ENCODE data around the gene ATP6V1F. TPM values are rescaled to one million over a fixed set of nuclear protein-coding genes. Genes with fewer than 3 reads are reported as not detected.

ATP6V1F gene
- total and polyA plus RNA-seq, 2 experiments from 2014 or later: 96.5 to 243 TPM

GRCh38 chr7:128859232-128860157 lies 3.2 kb upstream of the ATP6V1F start:
- peak; percentile 22 for DNase-seq
- H3K4me1 ChIP-seq (ENCODE audit: insufficient read depth): peaks cover 8% of the 10 kb centered on the region; the same call in 1 of the 2 replicates
- H3K27me3 ChIP-seq (replicated peaks; ENCODE audit: insufficient read depth): no peaks in the 10 kb centered on the region
- no peak overlapping the region for H3K9ac ChIP-seq
- no peaks in the 10 kb centered on the region for H3K9me2 ChIP-seq (ENCODE audit: insufficient read depth)
- peak overlapping the region; percentile 50 for H3K27ac ChIP-seq
- H3K36me3 ChIP-seq (ENCODE audit: low read depth): peaks cover 9% of the 10 kb centered on the region; the same call in 1 of the 2 replicates
- no peaks in the 10 kb centered on the region for H4K20me1 ChIP-seq (ENCODE audit: insufficient read depth)
- H3K4me2 ChIP-seq (ENCODE audit: unreplicated experiment): no peak overlapping the region
- no peaks in the 10 kb centered on the region for H3K9me3 ChIP-seq (ENCODE audit: low read depth)
- in situ Hi-C loops (cut with MboI): no loop called here
- TF ChIP-seq EZH2 (IDR thresholded peaks at IDR 0.05; ENCODE audit: insufficient read depth, poor library complexity, severe bottlenecking): no peak
- TF ChIP-seq EZH2phosphoT487 (IDR thresholded peaks at IDR 0.05; ENCODE audit: insufficient read depth, low read depth): no peak
- peaks cover 18% of the 10 kb centered on the region for H3K79me2 ChIP-seq (ENCODE audit: insufficient read depth)
- 51 to 59% methylated on average over 10 to 12 of the region's 12 CpGs for WGBS, 2 experiments (ENCODE audit: low coverage in 1 of 2, low lambda C conversion rate in 2 of 2, missing lambda C conversion rate in 2 of 2)
- peaks cover 40% of the 10 kb centered on the region for H3F3A ChIP-seq (ENCODE audit: insufficient read depth)
- H2AFZ ChIP-seq: no peak overlapping the region
- no peak overlapping the region for H3K4me3 ChIP-seq

- Histone ChIP-seq H3K27ac (peak overlapping the region; percentile 50), H4K20me1 (ENCODE audit: insufficient read depth) (no peaks in the 10 kb centered on the region), H3K9me3 (ENCODE audit: low read depth) (no peaks in the 10 kb centered on the region), H3K36me3 (ENCODE audit: low read depth) (peaks cover 7% of the 10 kb centered on the region; the same call in 1 of the 2 replicates), H2AFZ (no peak overlapping the region), H3K9ac (no peak overlapping the region), H3K4me2 (ENCODE audit: unreplicated experiment) (no peak overlapping the region), H3K4me3 (no peak overlapping the region), H3K4me1 (ENCODE audit: insufficient read depth) (peaks cover 8% of the 10 kb centered on the region; the same call in 1 of the 2 replicates), H3K27me3 (replicated peaks; ENCODE audit: insufficient read depth) (no peaks in the 10 kb centered on the region), H3K9me2 (ENCODE audit: insufficient read depth) (no peaks in the 10 kb centered on the region), H3K79me2 (ENCODE audit: insufficient read depth) (peaks cover 26% of the 10 kb centered on the region), H3F3A (ENCODE audit: insufficient read depth) (peaks cover 39% of the 10 kb centered on the region)
- WGBS, 2 experiments (ENCODE audit: low coverage in 1 of 2, low lambda C conversion rate in 2 of 2, missing lambda C conversion rate in 2 of 2): 60 to 62% methylated on average over 10 of the region's 10 CpGs
- in situ Hi-C loops (cut with MboI): no loop called here
- DNase-seq: peak; percentile 73
- TF ChIP-seq EZH2phosphoT487 (IDR thresholded peaks at IDR 0.05; ENCODE audit: insufficient read depth, low read depth): no peak
- no peak for TF ChIP-seq EZH2 (IDR thresholded peaks at IDR 0.05; ENCODE audit: insufficient read depth, poor library complexity, severe bottlenecking)
These were observed 2.2 kb upstream of the ATP6V1F start for GRCh38 chr7:128860158-128861073.

GRCh38 chr7:128861957-128862570 lies 592 bp upstream of the ATP6V1F start:
- peak overlapping the region; percentile 79 for H3K4me2 ChIP-seq (ENCODE audit: unreplicated experiment)
- peak overlapping the region; percentile 93 for H3K9ac ChIP-seq
- no peaks in the 10 kb centered on the region for H3K27me3 ChIP-seq (replicated peaks; ENCODE audit: insufficient read depth)
- in situ Hi-C loops (cut with MboI): no loop called here
- no peaks in the 10 kb centered on the region for H3K9me3 ChIP-seq (ENCODE audit: low read depth)
- no peak for DNase-seq
- H3K9me2 ChIP-seq (ENCODE audit: insufficient read depth): no peaks in the 10 kb centered on the region
- no peaks in the 10 kb centered on the region for H4K20me1 ChIP-seq (ENCODE audit: insufficient read depth)
- TF ChIP-seq EZH2 (IDR thresholded peaks at IDR 0.05; ENCODE audit: insufficient read depth, poor library complexity, severe bottlenecking) (no peak), EZH2phosphoT487 (IDR thresholded peaks at IDR 0.05; ENCODE audit: insufficient read depth, low read depth) (no peak)
- H3F3A ChIP-seq (ENCODE audit: insufficient read depth): peaks cover 36% of the 10 kb centered on the region
- H3K4me3 ChIP-seq: peak overlapping the region; percentile 90
- H2AFZ ChIP-seq: peak overlapping the region; percentile 80
- peaks cover 8% of the 10 kb centered on the region; the same call in 1 of the 2 replicates for H3K4me1 ChIP-seq (ENCODE audit: insufficient read depth)
- H3K79me2 ChIP-seq (ENCODE audit: insufficient read depth): peaks cover 28% of the 10 kb centered on the region
- WGBS, 2 experiments (ENCODE audit: low coverage in 1 of 2, low lambda C conversion rate in 2 of 2, missing lambda C conversion rate in 2 of 2): 56 to 59% methylated on average over 15 of the region's 15 CpGs
- peak overlapping the region; percentile 80 for H3K27ac ChIP-seq
- peaks cover 7% of the 10 kb centered on the region; the same call in 1 of the 2 replicates for H3K36me3 ChIP-seq (ENCODE audit: low read depth)

All from GM23248 (cell line).